Measurements from ENCODE around the gene NID2. TPM values are rescaled to one million over a fixed set of nuclear protein-coding genes. Genes with fewer than 3 reads are reported as not detected.

Gene NID2
- total and polyA plus RNA-seq, 9 of the 15 experiments (the other 6 are each of a cell fraction or from before 2014, with no cell fraction given): 0.04 to 0.45 (median 0.16) TPM; not detected in 3

DNA sequence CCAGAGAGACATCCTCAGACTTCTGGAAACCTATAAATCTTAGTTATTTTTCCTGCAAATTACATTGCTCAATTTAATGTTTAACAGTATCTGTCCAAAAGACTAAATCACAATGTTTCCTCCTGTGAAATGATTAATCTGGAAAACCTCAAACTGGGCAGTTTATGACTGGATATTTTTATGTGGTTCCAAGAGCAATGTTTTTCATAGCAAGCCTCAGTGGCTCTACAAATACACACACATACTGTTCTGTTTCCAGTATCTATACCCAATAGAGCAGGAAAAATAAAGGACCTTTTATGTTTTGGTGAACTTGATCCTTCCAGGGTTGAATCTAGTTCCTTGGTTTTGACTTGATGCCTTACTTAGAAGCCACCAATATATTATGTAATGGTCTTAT, 9.2 kb downstream of the NID2 start (continued):
- TF ChIP-seq, protein P1, sequence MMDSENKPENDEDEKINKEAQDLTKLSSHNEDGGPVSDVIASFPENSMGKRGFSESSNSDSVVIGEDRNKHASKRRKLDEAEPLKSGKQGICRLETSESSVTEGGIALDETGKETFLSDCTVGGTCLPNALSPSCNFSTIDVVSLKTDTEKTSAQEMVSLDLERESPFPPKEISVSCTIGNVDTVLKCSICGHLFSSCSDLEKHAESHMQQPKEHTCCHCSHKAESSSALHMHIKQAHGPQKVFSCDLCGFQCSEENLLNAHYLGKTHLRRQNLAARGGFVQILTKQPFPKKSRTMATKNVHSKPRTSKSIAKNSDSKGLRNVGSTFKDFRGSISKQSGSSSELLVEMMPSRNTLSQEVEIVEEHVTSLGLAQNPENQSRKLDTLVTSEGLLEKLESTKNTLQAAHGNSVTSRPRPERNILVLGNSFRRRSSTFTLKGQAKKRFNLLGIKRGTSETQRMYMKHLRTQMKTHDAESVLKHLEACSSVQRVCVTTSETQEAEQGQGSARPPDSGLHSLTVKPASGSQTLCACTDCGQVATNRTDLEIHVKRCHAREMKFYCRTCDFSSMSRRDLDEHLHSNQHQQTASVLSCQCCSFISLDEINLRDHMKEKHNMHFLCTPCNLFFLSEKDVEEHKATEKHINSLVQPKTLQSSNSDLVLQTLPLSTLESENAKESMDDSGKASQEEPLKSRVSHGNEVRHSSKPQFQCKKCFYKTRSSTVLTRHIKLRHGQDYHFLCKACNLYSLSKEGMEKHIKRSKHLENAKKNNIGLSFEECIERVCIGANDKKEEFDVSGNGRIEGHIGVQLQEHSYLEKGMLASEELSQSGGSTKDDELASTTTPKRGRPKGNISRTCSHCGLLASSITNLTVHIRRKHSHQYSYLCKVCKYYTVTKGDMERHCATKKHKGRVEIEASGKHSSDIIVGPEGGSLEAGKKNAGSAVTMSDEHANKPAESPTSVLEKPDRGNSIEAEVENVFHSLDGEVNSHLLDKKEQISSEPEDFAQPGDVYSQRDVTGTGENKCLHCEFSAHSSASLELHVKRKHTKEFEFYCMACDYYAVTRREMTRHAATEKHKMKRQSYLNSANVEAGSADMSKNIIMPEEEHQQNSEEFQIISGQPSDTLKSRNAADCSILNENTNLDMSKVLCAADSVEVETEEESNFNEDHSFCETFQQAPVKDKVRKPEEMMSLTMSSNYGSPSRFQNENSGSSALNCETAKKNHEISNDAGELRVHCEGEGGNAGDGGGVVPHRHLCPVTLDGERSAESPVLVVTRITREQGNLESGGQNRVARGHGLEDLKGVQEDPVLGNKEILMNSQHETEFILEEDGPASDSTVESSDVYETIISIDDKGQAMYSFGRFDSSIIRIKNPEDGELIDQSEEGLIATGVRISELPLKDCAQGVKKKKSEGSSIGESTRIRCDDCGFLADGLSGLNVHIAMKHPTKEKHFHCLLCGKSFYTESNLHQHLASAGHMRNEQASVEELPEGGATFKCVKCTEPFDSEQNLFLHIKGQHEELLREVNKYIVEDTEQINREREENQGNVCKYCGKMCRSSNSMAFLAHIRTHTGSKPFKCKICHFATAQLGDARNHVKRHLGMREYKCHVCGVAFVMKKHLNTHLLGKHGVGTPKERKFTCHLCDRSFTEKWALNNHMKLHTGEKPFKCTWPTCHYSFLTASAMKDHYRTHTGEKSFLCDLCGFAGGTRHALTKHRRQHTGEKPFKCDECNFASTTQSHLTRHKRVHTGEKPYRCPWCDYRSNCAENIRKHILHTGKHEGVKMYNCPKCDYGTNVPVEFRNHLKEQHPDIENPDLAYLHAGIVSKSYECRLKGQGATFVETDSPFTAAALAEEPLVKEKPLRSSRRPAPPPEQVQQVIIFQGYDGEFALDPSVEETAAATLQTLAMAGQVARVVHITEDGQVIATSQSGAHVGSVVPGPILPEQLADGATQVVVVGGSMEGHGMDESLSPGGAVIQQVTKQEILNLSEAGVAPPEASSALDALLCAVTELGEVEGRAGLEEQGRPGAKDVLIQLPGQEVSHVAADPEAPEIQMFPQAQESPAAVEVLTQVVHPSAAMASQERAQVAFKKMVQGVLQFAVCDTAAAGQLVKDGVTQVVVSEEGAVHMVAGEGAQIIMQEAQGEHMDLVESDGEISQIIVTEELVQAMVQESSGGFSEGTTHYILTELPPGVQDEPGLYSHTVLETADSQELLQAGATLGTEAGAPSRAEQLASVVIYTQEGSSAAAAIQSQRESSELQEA (IDR thresholded peaks at IDR 0.05; ENCODE audit: low read depth): no peak
- TF ChIP-seq BDP1 (IDR thresholded peaks at IDR 0.05; ENCODE audit: insufficient read depth, insufficient read length) (no peak), CC2D1A (IDR thresholded peaks at IDR 0.05) (no peak), LARP7 (IDR thresholded peaks at IDR 0.05) (no peak), RBM34 (IDR thresholded peaks at IDR 0.05; ENCODE audit: borderline replicate concordance, insufficient read depth, low read length) (no peak), ZSCAN32 (CRISPR knock-in tag; IDR thresholded peaks at IDR 0.05) (no peak)
- TF ChIP-seq, protein P2, sequence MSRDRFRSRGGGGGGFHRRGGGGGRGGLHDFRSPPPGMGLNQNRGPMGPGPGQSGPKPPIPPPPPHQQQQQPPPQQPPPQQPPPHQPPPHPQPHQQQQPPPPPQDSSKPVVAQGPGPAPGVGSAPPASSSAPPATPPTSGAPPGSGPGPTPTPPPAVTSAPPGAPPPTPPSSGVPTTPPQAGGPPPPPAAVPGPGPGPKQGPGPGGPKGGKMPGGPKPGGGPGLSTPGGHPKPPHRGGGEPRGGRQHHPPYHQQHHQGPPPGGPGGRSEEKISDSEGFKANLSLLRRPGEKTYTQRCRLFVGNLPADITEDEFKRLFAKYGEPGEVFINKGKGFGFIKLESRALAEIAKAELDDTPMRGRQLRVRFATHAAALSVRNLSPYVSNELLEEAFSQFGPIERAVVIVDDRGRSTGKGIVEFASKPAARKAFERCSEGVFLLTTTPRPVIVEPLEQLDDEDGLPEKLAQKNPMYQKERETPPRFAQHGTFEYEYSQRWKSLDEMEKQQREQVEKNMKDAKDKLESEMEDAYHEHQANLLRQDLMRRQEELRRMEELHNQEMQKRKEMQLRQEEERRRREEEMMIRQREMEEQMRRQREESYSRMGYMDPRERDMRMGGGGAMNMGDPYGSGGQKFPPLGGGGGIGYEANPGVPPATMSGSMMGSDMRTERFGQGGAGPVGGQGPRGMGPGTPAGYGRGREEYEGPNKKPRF (IDR thresholded peaks at IDR 0.05; ENCODE audit: low read depth, low read length): no peak

Data from K562 (cell line).